DND-41 (cell line): ENCODE results near the gene CDC25B.

Experiments
- EZH2 ChIP-seq: IDR thresholded peaks from 3 replicates; pipeline ENCODE4 v1.6.1; 2012; ENCODE audit warnings: borderline replicate concordance, low read depth, mild to moderate bottlenecking, moderate library complexity, low read length, inconsistent platforms; ENCODE audit not compliant: severe bottlenecking
- TF ChIP-seq, protein P1 (sequence below): IDR thresholded peaks from 2 replicates; pipeline ENCODE4 v1.5.1; 2012; ENCODE audit warnings: borderline replicate concordance, low read length, moderate library complexity, mild to moderate bottlenecking; ENCODE audit not compliant: poor library complexity, severe bottlenecking; ENCODE audit errors: extremely low read depth

DNA sequence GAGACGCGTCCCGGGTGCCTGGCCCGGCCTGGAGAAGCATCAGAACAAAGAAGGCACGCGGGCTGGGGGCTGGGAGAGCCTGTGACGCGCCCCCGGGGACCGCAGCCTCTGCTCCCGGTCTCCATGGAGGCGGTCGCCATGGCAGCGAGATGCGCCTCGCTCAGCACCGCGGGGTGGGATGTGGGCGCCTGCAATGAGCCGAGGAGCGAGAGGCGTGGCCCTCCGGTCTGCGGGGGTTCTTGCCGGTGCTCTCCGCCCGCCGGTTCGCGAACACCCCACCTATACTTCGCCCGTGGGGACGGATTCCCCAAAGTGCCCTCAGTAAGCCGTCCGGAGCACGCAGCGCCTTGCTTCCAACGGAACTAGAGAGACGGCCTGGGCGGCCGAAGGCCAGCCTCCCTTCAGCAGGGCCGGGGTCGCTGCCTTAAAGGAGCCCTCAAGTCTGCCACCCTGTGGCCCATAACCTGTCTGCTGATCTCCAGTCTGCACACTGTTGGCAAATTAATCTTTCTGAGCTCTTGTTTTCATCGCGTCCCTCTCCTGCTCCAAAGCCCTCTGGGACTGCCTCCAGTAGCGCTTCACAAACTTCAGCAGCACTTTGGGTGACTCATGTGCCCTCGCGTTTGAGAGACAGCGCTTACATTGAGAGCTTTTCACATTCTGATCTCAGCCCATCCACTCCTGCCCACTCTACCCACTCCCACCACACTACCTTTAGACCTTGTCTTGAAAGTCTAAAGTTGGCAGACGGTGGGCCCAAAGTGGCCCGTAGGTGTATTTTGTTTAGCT lies 27.6 kb upstream of the CDC25B start:
- TF ChIP-seq, protein P1, sequence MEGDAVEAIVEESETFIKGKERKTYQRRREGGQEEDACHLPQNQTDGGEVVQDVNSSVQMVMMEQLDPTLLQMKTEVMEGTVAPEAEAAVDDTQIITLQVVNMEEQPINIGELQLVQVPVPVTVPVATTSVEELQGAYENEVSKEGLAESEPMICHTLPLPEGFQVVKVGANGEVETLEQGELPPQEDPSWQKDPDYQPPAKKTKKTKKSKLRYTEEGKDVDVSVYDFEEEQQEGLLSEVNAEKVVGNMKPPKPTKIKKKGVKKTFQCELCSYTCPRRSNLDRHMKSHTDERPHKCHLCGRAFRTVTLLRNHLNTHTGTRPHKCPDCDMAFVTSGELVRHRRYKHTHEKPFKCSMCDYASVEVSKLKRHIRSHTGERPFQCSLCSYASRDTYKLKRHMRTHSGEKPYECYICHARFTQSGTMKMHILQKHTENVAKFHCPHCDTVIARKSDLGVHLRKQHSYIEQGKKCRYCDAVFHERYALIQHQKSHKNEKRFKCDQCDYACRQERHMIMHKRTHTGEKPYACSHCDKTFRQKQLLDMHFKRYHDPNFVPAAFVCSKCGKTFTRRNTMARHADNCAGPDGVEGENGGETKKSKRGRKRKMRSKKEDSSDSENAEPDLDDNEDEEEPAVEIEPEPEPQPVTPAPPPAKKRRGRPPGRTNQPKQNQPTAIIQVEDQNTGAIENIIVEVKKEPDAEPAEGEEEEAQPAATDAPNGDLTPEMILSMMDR = peak; percentile 78
- no peak for TF ChIP-seq EZH2
